Measurements from ENCODE around the gene NFYB.

DNA sequence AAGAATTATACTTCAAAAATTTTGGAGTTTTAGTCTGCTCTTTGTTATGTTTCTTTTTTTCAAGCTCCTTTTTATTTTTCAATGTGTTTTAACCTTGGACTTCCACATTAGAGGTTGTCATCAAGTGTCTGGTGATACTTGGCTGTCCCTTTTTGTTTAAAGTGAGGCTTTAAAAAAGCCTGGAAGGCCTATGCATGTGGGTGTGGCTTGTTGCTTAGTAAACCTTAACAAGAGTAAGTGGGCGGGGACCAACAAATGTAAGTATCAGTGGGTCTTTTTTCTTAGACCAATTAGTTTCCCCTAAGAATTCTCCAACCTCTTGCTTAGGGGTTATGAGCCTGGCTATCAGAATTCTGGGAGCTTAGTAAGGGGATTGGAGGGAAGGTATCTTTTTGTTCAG, 47.3 kb downstream of the NFYB start:
- no peak for TF ChIP-seq EZH2 (IDR thresholded peaks at IDR 0.05)
- TF ChIP-seq, protein P1, sequence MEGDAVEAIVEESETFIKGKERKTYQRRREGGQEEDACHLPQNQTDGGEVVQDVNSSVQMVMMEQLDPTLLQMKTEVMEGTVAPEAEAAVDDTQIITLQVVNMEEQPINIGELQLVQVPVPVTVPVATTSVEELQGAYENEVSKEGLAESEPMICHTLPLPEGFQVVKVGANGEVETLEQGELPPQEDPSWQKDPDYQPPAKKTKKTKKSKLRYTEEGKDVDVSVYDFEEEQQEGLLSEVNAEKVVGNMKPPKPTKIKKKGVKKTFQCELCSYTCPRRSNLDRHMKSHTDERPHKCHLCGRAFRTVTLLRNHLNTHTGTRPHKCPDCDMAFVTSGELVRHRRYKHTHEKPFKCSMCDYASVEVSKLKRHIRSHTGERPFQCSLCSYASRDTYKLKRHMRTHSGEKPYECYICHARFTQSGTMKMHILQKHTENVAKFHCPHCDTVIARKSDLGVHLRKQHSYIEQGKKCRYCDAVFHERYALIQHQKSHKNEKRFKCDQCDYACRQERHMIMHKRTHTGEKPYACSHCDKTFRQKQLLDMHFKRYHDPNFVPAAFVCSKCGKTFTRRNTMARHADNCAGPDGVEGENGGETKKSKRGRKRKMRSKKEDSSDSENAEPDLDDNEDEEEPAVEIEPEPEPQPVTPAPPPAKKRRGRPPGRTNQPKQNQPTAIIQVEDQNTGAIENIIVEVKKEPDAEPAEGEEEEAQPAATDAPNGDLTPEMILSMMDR (IDR thresholded peaks at IDR 0.05), result no peak
- TF ChIP-seq EZH2phosphoT487 (IDR thresholded peaks at IDR 0.05), result no peak
